Liver (tissue), 3 donors: ENCODE data around the gene WDR31.

Experiments used
- ATF3 ChIP-seq: IDR thresholded peaks from 2 replicates; pipeline ENCODE4 v1.6.1; 2016; ENCODE audit warnings: antibody characterized with exemption
- CTCF ChIP-seq: fragments of 150-350 bp; IDR thresholded peaks from 2 replicates; pipeline ENCODE4 v1.5.1; 2017; ENCODE audit warnings: improper control_type of control experiment, low read depth, low read length; ENCODE audit not compliant: missing input control
- FOXA1 ChIP-seq: IDR thresholded peaks from 2 replicates; pipeline ENCODE4 v1.6.1; 2016; ENCODE audit warnings: antibody characterized with exemption
- GABPA ChIP-seq, 2 donors: IDR thresholded peaks in 1 of 2; conservative IDR thresholded peaks in 1 of 2; 2 replicates each; pipeline ENCODE4 v1.6.1; 2016; ENCODE audit warnings: antibody characterized with exemption in 2 of 2, mild to moderate bottlenecking in 1 of 2, moderate library complexity in 1 of 2
- JUND ChIP-seq, 2 donors: IDR thresholded peaks; 2 replicates each; pipeline ENCODE4 v1.6.1; 2016; ENCODE audit warnings: antibody characterized with exemption in 2 of 2
- MAX ChIP-seq: IDR thresholded peaks from 2 replicates; pipeline ENCODE4 v1.6.1; 2016; ENCODE audit warnings: antibody characterized with exemption
- NR2F2 ChIP-seq: IDR thresholded peaks from 2 replicates; pipeline ENCODE4 v1.6.1; 2016; ENCODE audit warnings: antibody characterized with exemption
- RAD21 ChIP-seq, 2 donors: IDR thresholded peaks; 2 replicates each; pipeline ENCODE4 v1.6.1; 2016; ENCODE audit warnings: antibody characterized with exemption in 2 of 2, mild to moderate bottlenecking in 2 of 2
- SP1 ChIP-seq: IDR thresholded peaks from 2 replicates; pipeline ENCODE4 v1.6.1; 2018; ENCODE audit warnings: antibody characterized with exemption, mild to moderate bottlenecking
- TAF1 ChIP-seq: conservative IDR thresholded peaks from 2 replicates; pipeline ENCODE4 v1.6.1; 2016; ENCODE audit warnings: antibody characterized with exemption, mild to moderate bottlenecking
- YY1 ChIP-seq: IDR thresholded peaks from 2 replicates; pipeline ENCODE4 v1.6.1; 2016; ENCODE audit warnings: antibody characterized with exemption, mild to moderate bottlenecking
- donor health status: healthy.
- donor health status: healthy.

- no peak for TF ChIP-seq CTCF
- TF ChIP-seq FOXA1: no peak
- TF ChIP-seq JUND (IDR thresholded peaks at IDR 0.05): no peak
- TF ChIP-seq RAD21 (IDR thresholded peaks at IDR 0.05): no peak
- no peak for TF ChIP-seq SP1
- TF ChIP-seq TAF1: no peak
- no peak for TF ChIP-seq GABPA (IDR thresholded peaks at IDR 0.05 in 1 of 2, conservative IDR thresholded peaks at IDR 0.05 in 1 of 2)
- TF ChIP-seq YY1: no peak
- no peak for TF ChIP-seq MAX
- no peak for TF ChIP-seq NR2F2
- TF ChIP-seq ATF3: no peak
These were observed 9.5 kb upstream of the WDR31 start, which contains the start of gene BSPRY for GRCh38 chr9:113349445-113350094.
